Gastroesophageal sphincter (tissue), 4 donors: Measurements from ENCODE around the gene XXYLT1. TPM values are rescaled to one million over a fixed set of nuclear protein-coding genes. Genes with fewer than 3 reads are reported as not detected.
"Not testable (repeated sequence)": the region's sequence is repeated elsewhere in the genome, so short reads cannot be mapped to it uniquely, and the experiment has no call there.

Source experiments
- ATAC-seq: fragments of 150-250 bp; one replicate; pipeline ENCODE4 v1.9.1; 2016; ENCODE audit warnings: mild to moderate bottlenecking, moderate library complexity
- H3K27ac ChIP-seq, 4 donors: fragments of 200-600 bp; sonication (generic) in 3 of 4; 1 replicate in 3 of 4; 2 replicates in 1 of 4; pipeline ENCODE4 v1.5.1; 2016 to 2019
- H3K27me3 ChIP-seq: fragments of 200-600 bp; sonication (generic); one replicate; pipeline ENCODE4 v1.5.1; 2019
- H3K36me3 ChIP-seq, 2 donors: fragments of 200-600 bp; sonication (generic); one replicate each; pipeline ENCODE4 v1.5.1; 2019; ENCODE audit warnings: control low read depth in 1 of 2
- H3K4me1 ChIP-seq, 3 donors: fragments of 200-600 bp; sonication (generic); 1 replicate in 2 of 3; 2 replicates in 1 of 3; pipeline ENCODE4 v1.5.1; 2016 to 2019; ENCODE audit warnings: control low read depth in 2 of 3
- H3K4me3 ChIP-seq, 2 donors: fragments of 200-600 bp; sonication (generic); one replicate each; pipeline ENCODE4 v1.5.1; 2019; ENCODE audit warnings: mild to moderate bottlenecking in 1 of 2, moderate library complexity in 1 of 2
- H3K9me3 ChIP-seq, 3 donors: fragments of 200-600 bp; sonication (generic); one replicate each; pipeline ENCODE4 v1.5.1; 2017 to 2019; ENCODE audit warnings: control low read depth in 2 of 3
- EP300 ChIP-seq: sonication (generic); formaldehyde crosslinking; IDR thresholded peaks from one replicate; pipeline ENCODE4 v1.6.1; 2017; ENCODE audit warnings: antibody characterized with exemption, mild to moderate bottlenecking
- POLR2A ChIP-seq, 2 donors: fragments of 450-650 bp; IDR thresholded peaks; one replicate each; pipeline ENCODE4 v1.6.1; 2017; ENCODE audit warnings: antibody characterized with exemption in 2 of 2, mild to moderate bottlenecking in 2 of 2, moderate library complexity in 1 of 2
- POLR2AphosphoS5 ChIP-seq: sonication (generic); formaldehyde crosslinking; IDR thresholded peaks from one replicate; pipeline ENCODE4 v1.6.1; 2017; ENCODE audit warnings: antibody characterized with exemption
- WGBS, 2 donors: methylation state at CpG; one replicate each; pipeline ENCODE4 v1.1.5; 2018; ENCODE audit warnings: low coverage in 1 of 2; 5-methylcytosine and 5-hydroxymethylcytosine counted together
- total RNA-seq, 4 donors: library from RNA; depleted of rRNA; stranded (reverse); fragments of >200 nt; gene quantifications; one replicate each; pipeline ENCODE4 v1.1.0, GENCODE V29; 2016
- TF ChIP-seq, protein P1 (sequence below), 4 experiments: fragments of 200-600 bp in 2 of 4; fragments of 450-650 bp in 2 of 4; sonication (generic) in 1 of 4; IDR thresholded peaks; one replicate each; pipeline ENCODE4 v1.5.1; 2017 to 2019; ENCODE audit warnings: antibody characterized with exemption in 4 of 4, mild to moderate bottlenecking in 2 of 4, moderate library complexity in 2 of 4

Gene XXYLT1
- total RNA-seq, 4 donors from 2014 or later = 10.1 to 14.0 (median 12.5) TPM

- H3K27ac ChIP-seq = no peak overlapping the region
- TF ChIP-seq POLR2A (IDR thresholded peaks at IDR 0.05) = no peak
- TF ChIP-seq, protein P1, sequence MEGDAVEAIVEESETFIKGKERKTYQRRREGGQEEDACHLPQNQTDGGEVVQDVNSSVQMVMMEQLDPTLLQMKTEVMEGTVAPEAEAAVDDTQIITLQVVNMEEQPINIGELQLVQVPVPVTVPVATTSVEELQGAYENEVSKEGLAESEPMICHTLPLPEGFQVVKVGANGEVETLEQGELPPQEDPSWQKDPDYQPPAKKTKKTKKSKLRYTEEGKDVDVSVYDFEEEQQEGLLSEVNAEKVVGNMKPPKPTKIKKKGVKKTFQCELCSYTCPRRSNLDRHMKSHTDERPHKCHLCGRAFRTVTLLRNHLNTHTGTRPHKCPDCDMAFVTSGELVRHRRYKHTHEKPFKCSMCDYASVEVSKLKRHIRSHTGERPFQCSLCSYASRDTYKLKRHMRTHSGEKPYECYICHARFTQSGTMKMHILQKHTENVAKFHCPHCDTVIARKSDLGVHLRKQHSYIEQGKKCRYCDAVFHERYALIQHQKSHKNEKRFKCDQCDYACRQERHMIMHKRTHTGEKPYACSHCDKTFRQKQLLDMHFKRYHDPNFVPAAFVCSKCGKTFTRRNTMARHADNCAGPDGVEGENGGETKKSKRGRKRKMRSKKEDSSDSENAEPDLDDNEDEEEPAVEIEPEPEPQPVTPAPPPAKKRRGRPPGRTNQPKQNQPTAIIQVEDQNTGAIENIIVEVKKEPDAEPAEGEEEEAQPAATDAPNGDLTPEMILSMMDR (IDR thresholded peaks at IDR 0.05) = no peak
- TF ChIP-seq POLR2AphosphoS5 = no peak
- no peak overlapping the region for H3K4me3 ChIP-seq
- H3K4me1 ChIP-seq = no peaks in the 10 kb centered on the region
- no peaks in the 10 kb centered on the region for H3K9me3 ChIP-seq
- 90% methylated on average over 3 of the region's 13 CpGs; no CpG with 5 or more reads in 1 of the 2 donors for WGBS, 2 donors
- ATAC-seq = no peak
- H3K36me3 ChIP-seq = no peaks in the 10 kb centered on the region
- peaks cover 4% of the 10 kb centered on the region for H3K27me3 ChIP-seq
Observed at GRCh38 chr3:195040773-195041520, 230.0 kb downstream of the XXYLT1 start.

GRCh38 chr3:195040094-195040493, 230.9 kb downstream of the XXYLT1 start:
- H3K27me3 ChIP-seq = peaks cover 7% of the 10 kb centered on the region
- H3K9me3 ChIP-seq = no peaks in the 10 kb centered on the region
- no peak for TF ChIP-seq POLR2AphosphoS5
- TF ChIP-seq, protein P1 (IDR thresholded peaks at IDR 0.05) = no peak
- TF ChIP-seq POLR2A (IDR thresholded peaks at IDR 0.05) = no peak
- no peak for TF ChIP-seq EP300
- no peak for ATAC-seq
- no peak overlapping the region for H3K27ac ChIP-seq
- H3K36me3 ChIP-seq = no peaks in the 10 kb centered on the region
- WGBS, 2 donors = 87 to 100% methylated on average over 3 to 4 of the region's 11 CpGs
- H3K4me1 ChIP-seq = no peaks in the 10 kb centered on the region
- H3K4me3 ChIP-seq = no peak overlapping the region

GRCh38 chr3:195039180-195039843, 231.6 kb downstream of the XXYLT1 start:
- Histone ChIP-seq H3K27me3 (peaks cover 3% of the 10 kb centered on the region), H3K36me3 (no peaks in the 10 kb centered on the region), H3K9me3 (no peaks in the 10 kb centered on the region), H3K4me3 (no peak overlapping the region), H3K4me1 (no peaks in the 10 kb centered on the region), H3K27ac (no peak overlapping the region)
- no peak for ATAC-seq
- 86 to 91% methylated on average over 4 to 6 of the region's 7 CpGs for WGBS, 2 donors
- TF ChIP-seq, protein P1 (IDR thresholded peaks at IDR 0.05) = no peak
- no peak for TF ChIP-seq POLR2A (IDR thresholded peaks at IDR 0.05)
- TF ChIP-seq EP300 = no peak
- no peak for TF ChIP-seq POLR2AphosphoS5

GRCh38 chr3:195038161-195038560, 232.8 kb downstream of the XXYLT1 start:
- Histone ChIP-seq H3K4me3 (no peak overlapping the region), H3K27me3 (peaks cover 3% of the 10 kb centered on the region), H3K9me3 (no peaks in the 10 kb centered on the region), H3K36me3 (no peaks in the 10 kb centered on the region), H3K4me1 (no peaks in the 10 kb centered on the region), H3K27ac (no peak overlapping the region)
- WGBS, 2 donors = 76 to 97% methylated on average over 5 of the region's 5 CpGs
- no peak for ATAC-seq
- TF ChIP-seq, protein P1 (IDR thresholded peaks at IDR 0.05) = no peak
- TF ChIP-seq POLR2AphosphoS5 (no peak), POLR2A (IDR thresholded peaks at IDR 0.05) (no peak), EP300 (no peak)

DNA sequence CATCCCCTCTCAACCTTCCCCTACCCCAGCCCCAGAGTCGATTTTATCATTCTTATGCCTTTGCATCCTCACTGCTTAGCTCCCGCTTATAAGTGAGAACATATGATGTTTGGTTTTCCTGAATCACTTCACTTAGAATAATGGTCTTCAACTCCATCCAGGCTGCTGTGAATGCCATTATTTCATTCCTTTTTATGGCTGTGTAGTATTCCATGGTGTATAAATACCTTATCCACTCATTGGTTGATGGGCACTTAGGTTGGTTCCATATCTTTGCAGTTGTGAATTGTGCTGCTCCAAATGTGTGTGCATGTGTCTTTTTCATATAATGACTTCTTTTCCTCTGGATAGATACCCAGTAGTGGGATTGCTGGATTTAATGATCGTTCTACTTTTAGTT, 233.4 kb downstream of the XXYLT1 start:
- not testable (repeated sequence) for H3K36me3 ChIP-seq, ATAC-seq, H3K27ac ChIP-seq, H3K4me1 ChIP-seq, H3K27me3 ChIP-seq, H3K9me3 ChIP-seq, H3K4me3 ChIP-seq
- WGBS, 2 donors = 95 to 100% methylated on average over 2 to 3 of the region's 3 CpGs
